ENCODE data around the gene ODAPH.
"Not testable (repeated sequence)": the region's sequence is repeated elsewhere in the genome, so short reads cannot be mapped to it uniquely, and the experiment has no call there.

ODAPH gene, protein sequence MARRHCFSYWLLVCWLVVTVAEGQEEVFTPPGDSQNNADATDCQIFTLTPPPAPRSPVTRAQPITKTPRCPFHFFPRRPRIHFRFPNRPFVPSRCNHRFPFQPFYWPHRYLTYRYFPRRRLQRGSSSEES

DNA sequence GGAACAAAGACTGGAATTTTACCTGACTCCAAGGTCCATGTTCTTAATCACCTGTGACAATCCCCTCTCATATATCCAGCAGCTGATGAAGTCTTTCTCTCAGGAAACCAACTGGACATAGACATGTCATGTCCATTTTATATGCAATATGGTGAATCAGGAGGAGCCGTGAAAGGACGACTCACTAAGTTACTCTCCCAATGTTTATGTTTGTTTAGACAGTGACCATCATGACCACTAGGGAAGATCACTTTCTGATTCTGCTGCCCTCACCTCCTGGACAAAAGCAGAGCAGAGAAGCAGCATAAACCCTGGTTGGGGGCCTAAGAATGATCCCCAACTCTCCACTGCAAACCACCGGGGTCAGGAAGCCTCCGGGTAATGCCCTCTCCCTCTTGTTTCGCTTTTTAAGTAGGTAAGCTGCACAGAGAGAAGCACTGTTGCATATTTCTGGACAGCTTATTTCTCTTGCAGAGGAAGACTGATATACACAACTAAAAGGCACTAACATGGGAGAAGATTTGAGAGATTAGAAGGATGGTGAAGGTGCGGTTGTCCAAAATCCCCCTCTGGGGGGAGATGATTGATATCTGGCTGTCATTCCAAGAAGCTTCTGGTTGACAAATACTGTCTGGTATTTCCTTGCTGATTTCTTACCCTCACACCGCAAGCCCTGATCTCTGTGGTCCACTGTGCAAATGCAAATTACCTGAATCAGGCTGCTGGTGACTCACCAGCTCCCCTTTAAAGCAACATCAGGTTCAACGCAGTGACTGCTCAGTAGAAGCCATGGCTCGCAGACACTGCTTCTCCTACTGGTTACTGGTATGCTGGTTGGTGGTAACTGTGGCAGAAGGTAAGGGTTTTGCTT, at the start of gene ODAPH:
Gene ODAPH, plus strand, starts transcription at position 773 of the 871 bp plus-strand sequence. Its CDS starts 17 bp downstream, at position 790.
- H3K79me2 ChIP-seq (ENCODE audit: low read length) = no peaks in the 10 kb centered on the region
- H3K27me3 ChIP-seq (replicated peaks; ENCODE audit: insufficient read depth, low read length) = no peaks in the 10 kb centered on the region
- H3K4me1 ChIP-seq (ENCODE audit: low read length) = peaks cover 19% of the 10 kb centered on the region
- peaks cover 16% of the 10 kb centered on the region for H3F3A ChIP-seq (ENCODE audit: insufficient read depth, low read length)
- H4K20me1 ChIP-seq (ENCODE audit: insufficient read depth, low read length) = no peaks in the 10 kb centered on the region
- H3K4me3 ChIP-seq (ENCODE audit: low read length) = peak within 1 kb of the TSS; percentile 60
- peak within 1 kb of the TSS; percentile 86 for H2AFZ ChIP-seq (ENCODE audit: low read length)
- H3K9ac ChIP-seq (ENCODE audit: low read length) = peak within 1 kb of the TSS; percentile 44; the same call in 1 of the 2 replicates
- H3K9me3 ChIP-seq (replicated peaks; ENCODE audit: insufficient read depth, low read length) = no peaks in the 10 kb centered on the region
- H3K9me2 ChIP-seq (replicated peaks; ENCODE audit: insufficient read depth, low read length) = no peaks in the 10 kb centered on the region
- peak within 1 kb of the TSS; percentile 75; the same call in 1 of the 2 replicates for H3K27ac ChIP-seq (ENCODE audit: low read length)
- DNase-seq = peak; percentile 86
- H3K4me2 ChIP-seq (ENCODE audit: low read depth, low read length) = peak within 1 kb of the TSS; percentile 78
- H3K36me3 ChIP-seq (replicated peaks; ENCODE audit: insufficient read depth, low read length) = no peaks in the 10 kb centered on the region
- no peak for TF ChIP-seq EZH2phosphoT487 (IDR thresholded peaks at IDR 0.05; ENCODE audit: low read length)
- TF ChIP-seq, protein P1, sequence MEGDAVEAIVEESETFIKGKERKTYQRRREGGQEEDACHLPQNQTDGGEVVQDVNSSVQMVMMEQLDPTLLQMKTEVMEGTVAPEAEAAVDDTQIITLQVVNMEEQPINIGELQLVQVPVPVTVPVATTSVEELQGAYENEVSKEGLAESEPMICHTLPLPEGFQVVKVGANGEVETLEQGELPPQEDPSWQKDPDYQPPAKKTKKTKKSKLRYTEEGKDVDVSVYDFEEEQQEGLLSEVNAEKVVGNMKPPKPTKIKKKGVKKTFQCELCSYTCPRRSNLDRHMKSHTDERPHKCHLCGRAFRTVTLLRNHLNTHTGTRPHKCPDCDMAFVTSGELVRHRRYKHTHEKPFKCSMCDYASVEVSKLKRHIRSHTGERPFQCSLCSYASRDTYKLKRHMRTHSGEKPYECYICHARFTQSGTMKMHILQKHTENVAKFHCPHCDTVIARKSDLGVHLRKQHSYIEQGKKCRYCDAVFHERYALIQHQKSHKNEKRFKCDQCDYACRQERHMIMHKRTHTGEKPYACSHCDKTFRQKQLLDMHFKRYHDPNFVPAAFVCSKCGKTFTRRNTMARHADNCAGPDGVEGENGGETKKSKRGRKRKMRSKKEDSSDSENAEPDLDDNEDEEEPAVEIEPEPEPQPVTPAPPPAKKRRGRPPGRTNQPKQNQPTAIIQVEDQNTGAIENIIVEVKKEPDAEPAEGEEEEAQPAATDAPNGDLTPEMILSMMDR (IDR thresholded peaks at IDR 0.05; ENCODE audit: low read length) = peak; percentile 38

DNA sequence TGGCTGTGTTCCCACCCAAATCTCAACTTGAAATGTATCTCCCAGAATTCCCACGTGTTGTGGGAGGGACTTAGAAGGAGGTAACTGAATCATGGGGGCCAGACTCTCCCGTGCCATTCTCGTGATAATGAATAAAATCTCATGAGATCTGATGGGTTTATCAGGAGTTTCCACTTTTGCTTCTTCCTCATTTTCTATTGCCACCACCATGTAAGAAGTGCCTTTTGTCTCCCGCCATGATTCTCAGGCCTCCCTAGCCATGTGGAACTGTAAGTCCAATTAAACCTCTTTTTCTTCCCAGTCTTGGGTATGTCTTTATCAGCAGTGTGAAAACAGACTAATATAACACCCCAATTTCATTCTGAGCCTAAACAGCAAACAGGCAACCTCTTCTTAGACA, 46.3 kb upstream of the ODAPH start:
- peaks cover 15% of the 10 kb centered on the region for H3F3A ChIP-seq (ENCODE audit: insufficient read depth, low read length)
- peaks cover 71% of the 10 kb centered on the region for H3K79me2 ChIP-seq (ENCODE audit: low read length)
- H3K9me2 ChIP-seq (replicated peaks; ENCODE audit: insufficient read depth, low read length); H3K9ac ChIP-seq (ENCODE audit: low read length); H3K9me3 ChIP-seq (replicated peaks; ENCODE audit: insufficient read depth, low read length); H3K27ac ChIP-seq (ENCODE audit: low read length); H3K4me2 ChIP-seq (ENCODE audit: low read depth, low read length); DNase-seq; H3K36me3 ChIP-seq (replicated peaks; ENCODE audit: insufficient read depth, low read length); H3K27me3 ChIP-seq (replicated peaks; ENCODE audit: insufficient read depth, low read length); H2AFZ ChIP-seq (ENCODE audit: low read length); H3K4me3 ChIP-seq (ENCODE audit: low read length); H4K20me1 ChIP-seq (ENCODE audit: insufficient read depth, low read length): not testable (repeated sequence)
- peaks cover 20% of the 10 kb centered on the region for H3K4me1 ChIP-seq (ENCODE audit: low read length)

DNA sequence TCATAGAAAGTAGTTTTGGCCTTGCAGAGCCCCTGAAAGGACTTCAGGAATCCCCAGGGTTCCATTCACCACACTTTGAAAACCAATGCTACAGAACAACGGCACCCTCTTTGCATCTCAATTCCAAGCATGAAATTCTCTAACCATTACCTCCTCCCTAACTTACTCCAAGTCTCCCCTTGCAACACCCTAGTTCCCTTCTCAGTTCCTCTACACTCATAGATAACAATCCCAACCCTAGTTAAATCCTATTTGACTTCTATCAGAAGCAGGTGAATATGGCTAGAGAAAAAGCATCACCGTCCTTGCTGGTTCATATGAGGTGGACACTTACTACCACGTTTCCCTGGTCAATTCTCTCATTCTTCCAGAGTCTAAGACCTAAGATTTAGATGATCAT, 44.0 kb upstream of the ODAPH start:
- H3K9ac ChIP-seq (ENCODE audit: low read length) = no peak overlapping the region
- no peaks in the 10 kb centered on the region; the same call in 1 of the 2 replicates for H3K36me3 ChIP-seq (replicated peaks; ENCODE audit: insufficient read depth, low read length)
- peak overlapping the region; percentile 28; the same call in 1 of the 2 replicates for H3K4me3 ChIP-seq (ENCODE audit: low read length)
- DNase-seq = no peak
- no peaks in the 10 kb centered on the region for H3K9me2 ChIP-seq (replicated peaks; ENCODE audit: insufficient read depth, low read length)
- 0 out of 2 replicates have a peak overlapping the region, but pooled peaks have one; percentile 14 for H3K27ac ChIP-seq (ENCODE audit: low read length)
- H3K4me1 ChIP-seq (ENCODE audit: low read length) = peaks cover 28% of the 10 kb centered on the region
- H3K9me3 ChIP-seq (replicated peaks; ENCODE audit: insufficient read depth, low read length) = no peaks in the 10 kb centered on the region
- H3K79me2 ChIP-seq (ENCODE audit: low read length) = peaks cover 68% of the 10 kb centered on the region
- peaks cover 24% of the 10 kb centered on the region for H3F3A ChIP-seq (ENCODE audit: insufficient read depth, low read length)
- TF ChIP-seq, protein P1 (IDR thresholded peaks at IDR 0.05; ENCODE audit: low read length) = no peak
- TF ChIP-seq EZH2 (optimal IDR thresholded peaks at IDR 0.05; ENCODE audit: low read depth, low read length) = no peak
- TF ChIP-seq EZH2phosphoT487 (IDR thresholded peaks at IDR 0.05; ENCODE audit: low read length) = no peak
- no peak overlapping the region for H2AFZ ChIP-seq (ENCODE audit: low read length)
- H3K4me2 ChIP-seq (ENCODE audit: low read depth, low read length) = peak overlapping the region; percentile 87
- no peaks in the 10 kb centered on the region for H3K27me3 ChIP-seq (replicated peaks; ENCODE audit: insufficient read depth, low read length)
- no peaks in the 10 kb centered on the region for H4K20me1 ChIP-seq (ENCODE audit: insufficient read depth, low read length)
